GM21447 (cell line): ENCODE results near the gene TRABD.
"Not testable (repeated sequence)": the region's sequence is repeated elsewhere in the genome, so short reads cannot be mapped to it uniquely, and the experiment has no call there.

Experiments
- ATAC-seq: cut with Tn5 transposase; IDR thresholded peaks from one replicate; pipeline ENCODE4 v1.9.1; 2021; ENCODE audit not compliant: unreplicated experiment

TRABD gene

DNA sequence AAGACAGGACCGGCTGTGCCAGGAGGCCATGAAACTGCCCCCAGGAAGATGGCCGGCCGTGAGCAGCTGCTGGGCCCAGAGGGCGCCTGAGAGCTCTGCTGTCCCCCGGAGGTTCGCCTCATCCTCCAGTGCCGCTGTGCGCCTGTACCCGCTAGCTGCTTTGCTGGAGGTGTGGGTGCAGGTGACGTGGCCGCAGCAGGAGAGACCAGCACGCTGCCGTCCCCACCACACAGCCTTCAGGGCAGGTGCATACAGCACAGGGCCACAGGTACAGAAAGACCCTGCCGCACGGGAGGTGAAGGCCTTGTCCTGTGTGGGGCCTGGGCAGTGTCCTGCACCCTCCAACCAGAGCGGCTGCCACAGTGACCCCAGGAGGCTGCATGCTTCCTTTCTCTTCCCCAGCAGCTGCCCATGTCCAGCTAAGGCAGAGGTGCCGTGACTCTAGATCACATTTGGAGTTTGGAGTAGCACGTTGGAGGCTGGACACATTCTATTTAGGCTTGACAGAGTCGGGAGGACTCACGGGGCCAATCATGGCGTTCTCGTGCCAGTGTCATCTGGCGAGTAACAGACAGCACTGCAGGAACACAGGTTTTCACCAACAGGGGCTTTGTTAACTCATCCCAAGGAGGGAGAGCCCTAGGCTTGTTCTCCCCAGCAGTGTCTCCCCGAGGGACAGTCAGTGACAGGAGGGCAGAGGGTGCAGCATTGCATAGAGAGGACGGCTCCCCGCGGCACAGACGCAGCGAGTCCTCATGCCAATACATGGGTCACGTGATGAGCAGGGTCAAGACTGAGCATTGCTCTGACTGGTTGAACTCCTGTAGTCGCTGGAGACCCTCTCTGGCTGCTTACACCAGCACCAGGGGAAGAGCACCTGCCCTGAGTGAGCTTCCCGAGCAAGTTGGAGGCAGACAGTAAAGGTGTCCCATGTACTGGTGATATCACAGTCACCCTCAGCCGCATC is 33.9 kb upstream of the TRABD start:
- ATAC-seq: no peak

DNA sequence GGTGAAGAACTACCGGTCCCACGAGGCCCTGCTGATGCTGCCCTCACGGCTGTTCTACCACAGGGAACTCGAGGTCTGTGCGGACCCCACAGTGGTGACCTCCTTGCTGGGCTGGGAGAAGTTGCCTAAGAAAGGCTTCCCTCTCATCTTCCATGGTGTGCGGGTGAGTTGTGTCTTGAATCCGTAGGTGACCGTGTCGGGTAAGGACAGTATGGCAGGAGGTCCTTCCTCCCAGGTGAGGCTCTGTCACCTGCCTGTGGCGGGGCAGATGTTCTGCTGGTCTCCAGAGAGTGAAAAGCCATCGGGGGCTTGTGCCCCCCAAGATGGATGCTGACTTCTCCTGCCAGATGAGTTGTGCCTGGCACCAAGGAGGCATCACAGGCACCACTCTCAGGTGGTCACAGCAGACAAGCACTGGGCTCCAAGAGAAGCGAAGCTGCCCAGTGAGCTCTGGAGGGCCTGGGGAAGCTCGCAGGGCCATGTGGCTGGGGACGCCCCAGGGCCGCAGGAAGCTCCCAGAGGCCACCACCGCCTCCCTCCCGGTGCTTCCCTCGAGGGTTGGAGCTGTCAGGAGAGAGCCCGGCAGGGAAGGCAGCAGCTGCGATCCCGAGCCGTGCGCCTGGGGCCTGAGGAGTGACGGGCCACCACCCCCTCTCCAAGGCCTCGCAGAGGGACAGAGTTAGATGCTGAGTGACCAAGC is 32.5 kb upstream of the TRABD start:
- no peak for ATAC-seq

DNA sequence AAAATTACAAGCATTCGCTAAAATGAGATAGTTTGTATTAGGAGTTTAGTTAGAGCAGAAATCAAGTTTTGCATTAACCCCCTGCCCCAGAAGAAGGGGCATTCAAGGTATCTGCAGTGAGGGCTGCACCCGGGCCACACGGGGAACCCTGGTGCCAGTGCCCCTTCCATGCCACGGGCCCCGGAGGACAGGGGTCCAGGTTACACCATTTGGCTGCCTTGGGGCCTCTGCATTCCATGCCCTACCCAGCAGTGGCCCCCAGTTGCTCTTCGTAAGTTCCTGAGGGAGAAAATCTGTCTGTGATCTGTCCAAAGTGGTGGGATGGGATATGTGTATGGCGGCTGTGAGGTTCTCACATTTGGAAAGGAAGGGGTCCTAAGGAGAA is 32.0 kb upstream of the TRABD start:
- no peak for ATAC-seq

DNA sequence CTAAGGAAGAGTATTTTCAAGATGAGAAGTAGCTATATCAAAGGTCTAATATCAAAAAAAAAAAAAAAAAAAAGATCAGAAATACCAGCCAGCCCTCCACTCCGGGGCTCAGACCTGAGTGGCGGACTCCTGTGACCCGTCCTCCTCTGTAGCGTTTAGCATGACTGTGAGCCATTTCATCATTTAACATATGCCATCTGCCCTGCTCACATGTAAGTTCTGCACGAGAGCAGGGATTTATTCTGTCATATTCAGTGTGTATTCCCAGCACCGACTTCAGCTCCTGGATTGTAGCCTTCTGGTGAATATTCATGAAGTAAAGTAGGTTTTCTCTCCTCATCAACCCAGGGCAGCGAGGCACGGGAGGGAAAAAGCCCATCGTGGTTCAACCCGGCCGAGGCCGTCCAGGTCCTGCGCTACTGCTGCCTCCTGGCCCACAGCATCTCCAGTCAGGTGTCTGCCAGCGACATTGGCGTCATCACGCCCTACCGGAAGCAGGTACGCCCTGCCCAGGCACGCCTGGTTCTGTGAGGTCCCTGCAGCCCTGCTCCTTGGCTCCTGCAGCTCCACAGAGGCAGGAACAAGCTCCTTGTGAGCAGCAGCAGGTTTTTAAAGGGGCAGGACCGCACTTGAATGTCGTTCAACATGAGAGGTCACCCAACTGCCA is 27.9 kb upstream of the TRABD start:
- ATAC-seq: no peak

DNA sequence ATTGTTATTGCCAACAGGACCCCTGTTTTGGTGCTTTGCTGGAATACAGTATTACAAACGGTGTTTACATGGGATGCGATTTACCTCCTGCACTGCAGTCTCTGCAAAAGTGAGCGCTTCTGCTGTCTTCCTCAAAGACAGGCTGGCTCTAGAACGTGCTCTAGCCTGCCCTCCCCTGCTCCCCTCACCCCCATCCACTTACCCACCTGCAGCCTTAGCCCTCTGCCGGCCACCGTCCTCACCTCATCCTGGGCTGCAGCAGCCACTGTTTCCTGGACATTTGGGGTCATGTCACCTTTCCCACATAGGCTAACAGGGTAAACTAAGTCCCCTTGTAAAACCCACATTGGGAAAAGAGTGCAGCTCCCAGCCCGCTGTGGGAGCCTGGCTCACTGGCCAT is 24.8 kb upstream of the TRABD start:
- no peak for ATAC-seq

DNA sequence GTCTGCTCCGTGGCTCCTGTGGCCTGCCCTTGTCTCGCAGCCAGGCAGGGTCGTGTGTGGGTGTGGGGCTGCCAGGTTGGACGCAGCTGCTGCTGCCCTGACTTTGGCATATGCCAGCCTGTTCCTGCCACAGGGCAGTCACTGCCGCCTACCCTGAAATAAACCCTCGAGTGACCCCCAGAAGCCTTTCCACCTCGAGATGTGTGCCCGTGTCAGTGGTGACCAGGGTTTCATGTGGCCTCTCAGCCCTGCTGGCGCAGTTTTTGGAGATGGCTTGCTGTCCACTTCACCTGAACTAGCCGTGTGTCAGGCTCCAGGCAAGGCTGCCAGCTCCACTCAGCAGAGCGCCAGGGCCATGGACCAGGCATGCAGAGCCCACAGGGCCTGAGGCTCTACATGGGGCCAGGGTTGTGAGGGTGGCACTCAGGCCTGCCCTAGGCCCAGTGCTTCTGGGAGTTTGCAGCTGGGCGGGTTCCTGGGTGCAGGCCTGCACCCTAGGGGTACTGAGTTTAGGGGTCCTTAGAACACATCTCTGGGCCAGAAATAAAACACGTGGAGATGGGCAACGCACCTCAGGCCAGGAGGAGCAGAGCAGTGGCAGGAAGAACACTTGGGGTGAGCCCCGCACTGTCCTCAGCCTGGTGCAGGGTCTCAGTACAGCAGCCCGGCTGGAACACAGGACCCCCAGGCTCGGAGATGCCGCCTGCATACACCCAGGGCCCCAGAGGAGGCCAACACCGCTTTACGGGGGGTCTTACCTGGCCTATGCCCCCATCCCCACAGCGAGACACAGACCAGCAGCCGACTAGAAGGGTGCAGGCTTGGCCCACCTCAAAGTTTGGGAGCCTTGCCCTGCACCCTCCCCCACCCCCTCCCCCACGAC is 24.0 kb upstream of the TRABD start:
- ATAC-seq: no peak

DNA sequence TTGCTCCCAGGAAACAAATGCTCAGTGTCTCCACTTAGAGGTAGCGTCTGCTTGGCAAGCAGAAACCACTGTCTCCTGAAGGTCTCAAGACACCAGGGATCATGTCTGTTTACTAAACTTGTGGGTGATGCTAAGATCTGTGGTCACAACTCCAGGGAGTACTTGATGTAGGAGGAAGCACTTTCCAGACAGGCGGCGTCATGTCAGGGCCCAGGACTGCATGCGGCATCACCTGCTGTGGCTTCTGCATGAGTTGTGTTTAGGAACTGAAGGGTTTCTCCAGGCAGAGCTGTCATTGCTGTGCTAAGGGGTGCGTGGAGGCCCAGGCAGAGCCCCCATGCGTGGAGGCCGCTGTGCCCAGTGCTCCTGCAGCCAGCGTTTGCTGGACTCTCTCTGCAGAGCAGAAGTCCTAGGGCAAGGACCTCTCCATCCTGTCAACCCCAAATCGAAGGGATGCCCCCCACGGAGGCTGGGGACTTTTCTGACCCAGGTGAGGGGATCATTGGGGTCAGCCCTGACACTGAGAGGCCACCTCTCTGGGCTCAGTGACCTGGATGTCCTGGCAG is 23.2 kb upstream of the TRABD start:
- no peak for ATAC-seq

DNA sequence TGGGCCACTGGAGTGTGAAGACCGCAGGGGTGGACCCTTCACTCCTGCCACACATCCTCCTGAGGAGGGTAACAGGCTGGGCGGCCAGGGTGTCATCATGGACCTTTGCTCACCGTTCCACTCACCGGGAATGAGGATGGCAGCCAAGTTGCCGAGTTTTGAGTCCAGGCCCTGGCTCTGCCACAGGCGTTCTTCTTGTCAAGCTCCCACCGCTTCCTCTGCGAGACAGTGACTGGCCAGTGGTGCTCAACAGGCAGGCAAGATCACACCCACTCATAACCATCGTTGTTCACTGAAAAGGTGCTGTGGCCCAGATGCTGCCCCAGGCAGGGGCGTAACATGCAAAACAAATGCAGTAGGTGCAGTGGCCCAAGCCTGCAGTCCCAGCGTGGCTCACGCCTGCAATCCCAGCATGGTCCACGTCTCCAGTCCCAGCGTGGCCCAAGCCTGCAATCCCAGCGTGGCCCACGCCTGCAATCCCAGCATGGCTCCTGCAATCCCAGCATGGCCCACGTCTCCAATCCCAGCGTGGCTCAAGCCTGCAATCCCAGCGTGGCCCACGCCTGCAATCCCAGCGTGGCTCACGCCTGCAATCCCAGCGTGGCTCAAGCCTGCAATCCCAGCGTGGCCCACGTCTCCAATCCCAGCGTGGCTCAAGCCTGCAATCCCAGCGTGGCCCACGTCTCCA is 20.1 kb upstream of the TRABD start:
- ATAC-seq: no peak

DNA sequence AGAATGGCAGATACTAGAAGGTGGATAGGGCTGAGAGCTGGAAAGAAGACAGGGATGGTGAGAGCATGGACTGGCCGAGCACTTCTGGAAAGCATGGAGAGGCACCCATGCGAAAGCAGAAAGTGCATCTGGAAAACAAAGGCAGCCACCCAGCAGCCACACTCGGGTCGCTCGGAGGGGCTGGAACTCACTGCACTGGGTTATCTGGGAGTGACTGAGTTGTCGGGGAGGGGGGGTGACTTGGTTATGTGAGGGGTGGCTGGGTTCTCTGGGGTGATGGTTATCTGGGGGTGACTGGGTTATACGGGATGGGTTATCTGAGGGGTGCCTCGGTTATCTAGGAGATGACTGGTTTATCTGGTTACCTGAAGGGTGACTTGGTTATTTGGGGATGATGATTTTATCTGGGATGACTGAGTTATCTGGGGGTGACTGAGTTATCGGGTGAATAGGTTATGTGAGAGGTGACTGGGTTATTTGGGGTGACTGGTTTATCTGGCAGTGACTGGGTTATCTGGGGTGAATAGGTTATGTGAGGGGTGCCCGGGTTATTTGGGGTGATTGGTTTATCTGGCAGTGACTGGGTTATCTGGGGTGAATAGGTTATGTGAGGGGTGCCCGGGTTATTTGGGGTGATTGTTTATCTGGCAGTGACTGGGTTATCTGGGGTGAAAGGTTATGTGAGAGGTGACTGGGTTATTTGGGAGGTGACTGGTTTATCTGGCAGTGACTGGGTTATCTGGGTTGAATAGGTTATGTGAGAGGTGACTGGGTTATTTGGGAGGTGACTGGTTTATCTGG is 17.8 kb upstream of the TRABD start:
- no peak for ATAC-seq

DNA sequence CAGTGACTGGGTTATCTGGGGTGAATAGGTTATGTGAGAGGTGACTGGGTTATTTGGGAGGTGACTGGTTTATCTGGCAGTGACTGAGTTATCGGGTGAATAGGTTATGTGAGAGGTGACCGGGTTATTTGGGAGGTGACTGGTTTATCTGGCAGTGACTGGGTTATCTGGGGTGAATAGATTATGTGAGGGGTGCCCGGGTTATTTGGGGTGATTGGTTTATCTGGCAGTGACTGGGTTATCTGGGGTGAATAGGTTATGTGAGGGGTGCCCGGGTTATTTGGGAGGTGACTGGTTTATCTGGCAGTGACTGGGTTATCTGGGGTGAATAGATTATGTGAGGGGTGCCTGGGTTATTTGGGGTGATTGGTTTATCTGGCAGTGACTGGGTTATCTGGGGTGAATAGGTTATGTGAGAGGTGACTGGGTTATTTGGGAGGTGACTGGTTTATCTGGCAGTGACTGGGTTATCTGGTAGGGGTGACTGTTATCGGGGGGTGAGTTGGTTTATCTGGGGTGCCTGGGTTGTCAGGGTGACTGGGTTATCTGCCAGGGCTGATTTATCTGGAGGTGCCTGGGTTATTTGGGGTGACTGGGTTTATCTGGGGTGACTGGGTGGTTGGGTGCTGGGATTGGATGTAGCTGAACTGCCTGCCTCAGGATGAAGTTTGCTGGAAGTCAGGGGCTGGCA is 17.1 kb upstream of the TRABD start:
- not testable (repeated sequence) for ATAC-seq

DNA sequence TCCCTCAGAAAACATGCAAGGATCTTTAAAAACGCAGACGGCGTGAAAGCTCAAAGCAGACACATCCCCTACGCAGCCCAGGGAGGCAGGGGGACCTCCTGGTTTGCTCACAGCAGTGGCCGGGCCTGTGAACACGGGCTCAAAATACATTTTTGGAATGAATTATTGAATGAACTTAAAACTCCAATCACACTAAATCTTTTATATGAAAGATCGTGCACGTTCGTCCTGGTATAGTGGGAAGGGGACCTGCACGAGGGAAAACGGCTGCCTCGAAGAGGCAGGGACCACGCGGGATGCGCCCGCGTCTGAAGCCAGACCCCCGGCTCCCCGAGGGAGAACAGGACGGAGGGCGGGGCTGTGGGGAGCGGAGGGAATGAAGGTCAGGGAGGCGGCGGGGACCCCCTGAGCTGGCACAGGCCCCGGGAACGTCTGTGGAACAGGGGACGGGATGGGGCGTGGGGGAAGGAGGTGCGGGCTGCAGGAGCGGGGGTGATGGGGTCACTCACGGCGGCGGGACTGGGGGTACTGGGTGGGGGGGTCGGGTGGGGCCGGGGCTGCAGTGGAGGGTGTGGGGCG is 16.4 kb upstream of the TRABD start:
- no peak for ATAC-seq

DNA sequence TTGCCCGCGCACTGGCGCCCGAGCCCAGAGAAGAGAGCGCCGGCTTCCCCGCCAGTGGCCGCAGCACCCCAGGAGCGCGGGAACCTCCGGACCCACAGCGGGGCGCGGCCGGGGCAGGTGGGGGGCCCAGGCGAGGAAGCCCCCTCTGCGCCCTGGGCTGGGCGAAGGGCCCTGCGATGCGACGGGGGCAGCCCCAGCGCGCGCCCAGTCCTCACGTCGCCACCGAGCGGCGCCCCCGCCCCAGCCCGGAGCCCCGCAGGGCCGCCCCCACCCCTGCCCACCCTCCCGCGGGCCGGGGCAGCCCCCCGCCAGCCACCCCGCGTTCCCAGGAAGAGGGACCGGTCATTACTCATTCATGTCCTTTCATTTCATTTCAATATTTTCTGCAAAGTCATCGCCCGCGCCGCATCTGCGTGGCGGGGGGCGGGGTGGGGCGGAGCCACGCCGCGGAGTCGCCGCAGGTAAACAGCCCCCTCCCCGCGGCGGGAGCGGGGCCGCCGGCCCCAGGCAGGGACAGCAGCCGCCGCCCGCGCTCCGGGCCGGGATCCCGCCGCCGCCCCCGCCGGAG is 15.9 kb upstream of the TRABD start:
- no peak for ATAC-seq

DNA sequence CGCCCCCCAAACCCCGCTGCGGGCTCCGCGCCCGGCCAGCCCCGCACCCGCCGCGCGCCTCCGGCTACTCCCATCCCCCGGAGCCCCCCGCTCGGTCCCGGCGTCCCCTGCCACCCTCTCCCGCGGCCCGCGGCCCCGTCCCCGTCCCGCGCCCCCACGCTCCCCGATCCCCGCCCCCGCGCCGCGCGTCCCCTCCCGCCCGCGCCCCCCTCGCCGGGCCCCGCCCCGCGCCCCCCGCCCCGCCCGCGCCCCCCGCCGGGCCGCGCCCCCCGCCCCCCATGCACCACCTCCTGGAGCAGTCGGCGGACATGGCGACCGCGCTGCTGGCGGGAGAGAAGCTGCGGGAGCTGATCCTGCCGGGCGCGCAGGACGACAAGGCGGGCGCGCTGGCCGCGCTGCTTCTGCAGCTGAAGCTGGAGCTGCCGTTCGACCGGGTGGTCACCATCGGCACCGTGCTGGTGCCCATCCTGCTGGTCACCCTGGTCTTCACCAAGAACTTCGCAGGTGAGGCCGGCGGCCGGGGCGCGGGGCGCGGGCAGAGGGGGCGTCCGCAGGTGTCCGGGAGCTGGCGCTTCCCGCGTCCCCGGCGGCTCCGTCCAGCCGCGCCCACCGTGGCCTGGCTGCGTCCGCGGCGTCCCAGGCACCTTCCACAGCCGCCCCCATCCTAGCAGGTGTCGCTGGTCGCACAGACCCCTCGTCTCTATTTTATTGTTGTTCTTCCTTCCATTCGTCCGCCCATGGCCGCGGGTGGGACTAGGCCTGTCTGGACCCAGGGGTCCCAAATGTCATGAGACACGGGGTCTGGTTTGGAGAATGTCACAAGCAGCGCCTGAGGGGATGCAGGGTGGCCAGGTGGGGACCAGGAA is 15.0 kb upstream of the TRABD start, which contains the start of gene PANX2:
Gene PANX2 (plus strand): TSS at position 279 of the 866 bp plus-strand sequence. CDS start 0 bp downstream, at position 279.
- no peak for ATAC-seq

DNA sequence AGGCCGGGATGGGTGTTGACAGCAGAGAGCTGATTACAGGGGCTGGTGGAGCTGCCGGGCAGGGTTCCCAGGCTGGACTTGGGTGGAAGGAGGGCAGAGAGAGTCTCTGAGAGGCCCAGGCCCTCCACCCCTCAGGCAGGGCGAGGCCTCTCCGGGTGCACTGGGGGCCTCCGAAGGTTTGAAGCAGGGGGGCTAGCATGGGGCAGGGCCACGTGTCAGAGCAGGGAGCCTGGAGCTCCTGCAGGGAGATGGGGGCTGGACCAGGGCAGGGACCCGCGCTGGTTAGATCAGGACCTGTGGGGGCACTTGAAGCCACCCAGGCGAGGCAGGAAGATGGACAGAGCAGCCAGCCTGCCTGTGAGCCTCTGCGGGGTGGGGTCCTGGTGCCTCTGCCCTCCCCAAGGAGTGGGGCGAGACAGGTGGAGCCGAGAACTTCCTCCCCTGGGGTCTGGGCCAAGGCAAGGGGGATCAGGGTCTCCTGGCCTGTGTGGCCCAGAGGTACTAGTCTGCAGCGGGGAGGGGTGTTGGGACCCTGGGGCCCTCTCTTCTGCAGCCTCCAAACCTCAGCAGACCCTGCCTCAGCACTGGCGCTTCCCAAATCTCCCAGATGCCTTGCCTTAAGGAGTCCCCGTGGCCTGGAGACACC is 14.3 kb upstream of the TRABD start:
- no peak for ATAC-seq

DNA sequence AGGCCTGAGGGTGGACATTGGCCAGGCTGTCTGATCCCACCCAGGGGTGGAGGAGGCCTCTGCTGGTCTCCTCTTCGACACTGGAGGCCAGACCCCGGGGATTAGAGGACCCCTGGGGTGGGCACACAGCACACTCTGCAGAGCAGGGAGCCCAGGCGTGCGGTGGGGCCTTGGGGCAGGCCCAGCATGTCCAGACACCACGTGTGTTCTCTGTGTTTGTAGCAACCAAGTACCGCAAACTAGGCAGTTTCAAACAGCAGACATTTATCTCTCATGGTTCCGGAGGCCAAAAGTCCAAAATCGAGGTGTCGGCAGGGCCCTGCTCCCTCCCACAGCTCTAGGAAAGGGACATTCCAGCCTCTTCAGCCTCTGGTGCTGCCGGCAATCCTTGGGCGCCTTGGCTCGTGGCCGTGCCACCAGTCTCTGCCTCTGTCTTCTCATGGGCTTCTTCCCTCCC is 13.7 kb upstream of the TRABD start:
- ATAC-seq: no peak
